HEK293 (cell line): ENCODE results near the gene ISL1.

ENCODE experiments used
- CTCF ChIA-PET: fragments of 350-600 bp; formaldehyde crosslinking; extraction: SDS; loops from one replicate; lab custom pipeline; 2021; ENCODE audit warnings: antibody characterized with exemption; lab: Yijun Ruan, JAX
- POLR2A ChIA-PET: fragments of 300-600 bp; formaldehyde crosslinking; extraction: SDS; loops from one replicate; lab custom pipeline; 2020; ENCODE audit warnings: antibody characterized with exemption, inconsistent platforms; lab: Yijun Ruan, JAX
- H3K27ac ChIP-seq: fragments of 200-500 bp; sonication (Bioruptor generic); 2 replicates; pipeline ENCODE4 v1.5.1; 2014; ENCODE audit warnings: low read depth, low read length, control low read depth, inconsistent platforms; ENCODE audit errors: extremely low read depth
- H3K36me3 ChIP-seq, 2 experiments: fragments of 200-500 bp in 1 of 2; sonication (Bioruptor generic) in 1 of 2; 1 replicate in 1 of 2; 2 replicates in 1 of 2; pipeline ENCODE4 v1.5.1; 2014 to 2017; ENCODE audit warnings: inconsistent platforms in 2 of 2, low read length in 2 of 2; ENCODE audit not compliant: control insufficient read depth in 2 of 2, insufficient read depth in 1 of 2
- H3K4me1 ChIP-seq: fragments of 200-500 bp; sonication (Bioruptor generic); 2 replicates; pipeline ENCODE4 v1.5.1; 2014; ENCODE audit warnings: mild to moderate bottlenecking, low read length, inconsistent platforms; ENCODE audit not compliant: control insufficient read depth, insufficient read depth
- H3K4me3 ChIP-seq: 2 replicates; pipeline ENCODE4 v1.5.1; 2011; ENCODE audit warnings: low read depth, mild to moderate bottlenecking, control low read depth, low read length, moderate library complexity
- H3K9me3 ChIP-seq: fragments of 200-500 bp; sonication (Bioruptor generic); 2 replicates; pipeline ENCODE4 v1.5.1; 2014; ENCODE audit warnings: low read depth, low read length, inconsistent platforms; ENCODE audit not compliant: control insufficient read depth, insufficient read depth
- BCL11A ChIP-seq: fragments of 450-650 bp; formaldehyde crosslinking; IDR thresholded peaks from 2 replicates; pipeline ENCODE4 v1.5.1; 2016; ENCODE audit warnings: low read depth, missing biosample characterization, missing genetic modification characterization
- EGR2 ChIP-seq: fragments of 450-650 bp; formaldehyde crosslinking; IDR thresholded peaks from 2 replicates; pipeline ENCODE4 v1.5.1; 2016; ENCODE audit warnings: low read depth, missing biosample characterization, missing genetic modification characterization
- HIC1 ChIP-seq: fragments of 450-650 bp; formaldehyde crosslinking; IDR thresholded peaks from 2 replicates; pipeline ENCODE4 v1.5.1; 2016; ENCODE audit warnings: missing biosample characterization, missing genetic modification characterization
- SCRT2 ChIP-seq: fragments of 450-650 bp; formaldehyde crosslinking; IDR thresholded peaks from 2 replicates; pipeline ENCODE4 v1.5.1; 2016; ENCODE audit warnings: missing biosample characterization, missing genetic modification characterization
- SP2 ChIP-seq: fragments of 450-650 bp; formaldehyde crosslinking; IDR thresholded peaks from 2 replicates; pipeline ENCODE4 v1.5.1; 2016; ENCODE audit warnings: missing biosample characterization, missing genetic modification characterization
- SP7 ChIP-seq: fragments of 450-650 bp; formaldehyde crosslinking; IDR thresholded peaks from 2 replicates; pipeline ENCODE4 v1.5.1; 2016; ENCODE audit warnings: missing biosample characterization, missing genetic modification characterization
- TRIM28 ChIP-seq: IDR thresholded peaks from 2 replicates; pipeline ENCODE4 v1.6.1; 2011; ENCODE audit warnings: low read length, control low read depth, borderline replicate concordance
- WT1 ChIP-seq: fragments of 450-650 bp; formaldehyde crosslinking; IDR thresholded peaks from 2 replicates; pipeline ENCODE4 v1.5.1; 2016; ENCODE audit warnings: missing biosample characterization, missing genetic modification characterization
- ZBTB17 ChIP-seq: fragments of 450-650 bp; formaldehyde crosslinking; IDR thresholded peaks from 2 replicates; pipeline ENCODE4 v1.5.1; 2016; ENCODE audit warnings: missing biosample characterization, missing genetic modification characterization
- ZBTB8A ChIP-seq: fragments of 450-650 bp; formaldehyde crosslinking; IDR thresholded peaks from 2 replicates; pipeline ENCODE4 v1.5.1; 2016; ENCODE audit warnings: missing biosample characterization, missing genetic modification characterization
- ZNF24 ChIP-seq: fragments of 450-650 bp; formaldehyde crosslinking; IDR thresholded peaks from 2 replicates; pipeline ENCODE4 v1.5.1; 2016; ENCODE audit warnings: missing biosample characterization, missing genetic modification characterization
- ZNF280D ChIP-seq: fragments of 450-650 bp; formaldehyde crosslinking; IDR thresholded peaks from 2 replicates; pipeline ENCODE4 v1.5.1; 2016; ENCODE audit warnings: missing biosample characterization, missing genetic modification characterization
- ZNF324 ChIP-seq: fragments of 450-650 bp; formaldehyde crosslinking; IDR thresholded peaks from 2 replicates; pipeline ENCODE4 v1.5.1; 2016; ENCODE audit warnings: missing biosample characterization, missing genetic modification characterization
- ZNF350 ChIP-seq: fragments of 450-650 bp; formaldehyde crosslinking; IDR thresholded peaks from 2 replicates; pipeline ENCODE4 v1.5.0; 2017; ENCODE audit warnings: missing biosample characterization, mild to moderate bottlenecking, missing genetic modification characterization
- ZNF513 ChIP-seq: fragments of 450-650 bp; IDR thresholded peaks from 2 replicates; pipeline ENCODE4 v1.5.1; 2018; ENCODE audit warnings: missing biosample characterization, missing genetic modification characterization
- ZNF768 ChIP-seq: fragments of 450-650 bp; formaldehyde crosslinking; IDR thresholded peaks from 2 replicates; pipeline ENCODE4 v1.5.1; 2018; ENCODE audit warnings: missing biosample characterization, mild to moderate bottlenecking, missing genetic modification characterization
- TF ChIP-seq, protein P1 (sequence below): sonication (generic); formaldehyde crosslinking; IDR thresholded peaks from 2 replicates; pipeline ENCODE4 v1.8.1; 2022; ENCODE audit warnings: mild to moderate bottlenecking, moderate library complexity, missing genetic modification reagents
- TF ChIP-seq, protein P2 (sequence below): fragments of 450-650 bp; formaldehyde crosslinking; IDR thresholded peaks from 2 replicates; pipeline ENCODE4 v1.5.1; 2016; ENCODE audit warnings: missing biosample characterization, missing genetic modification characterization
- TF ChIP-seq, protein P3 (sequence below): fragments of 450-650 bp; formaldehyde crosslinking; conservative IDR thresholded peaks from 2 replicates; pipeline ENCODE4 v1.5.1; 2016; ENCODE audit warnings: low read depth, missing biosample characterization, missing genetic modification characterization

The ISL1 gene

DNA sequence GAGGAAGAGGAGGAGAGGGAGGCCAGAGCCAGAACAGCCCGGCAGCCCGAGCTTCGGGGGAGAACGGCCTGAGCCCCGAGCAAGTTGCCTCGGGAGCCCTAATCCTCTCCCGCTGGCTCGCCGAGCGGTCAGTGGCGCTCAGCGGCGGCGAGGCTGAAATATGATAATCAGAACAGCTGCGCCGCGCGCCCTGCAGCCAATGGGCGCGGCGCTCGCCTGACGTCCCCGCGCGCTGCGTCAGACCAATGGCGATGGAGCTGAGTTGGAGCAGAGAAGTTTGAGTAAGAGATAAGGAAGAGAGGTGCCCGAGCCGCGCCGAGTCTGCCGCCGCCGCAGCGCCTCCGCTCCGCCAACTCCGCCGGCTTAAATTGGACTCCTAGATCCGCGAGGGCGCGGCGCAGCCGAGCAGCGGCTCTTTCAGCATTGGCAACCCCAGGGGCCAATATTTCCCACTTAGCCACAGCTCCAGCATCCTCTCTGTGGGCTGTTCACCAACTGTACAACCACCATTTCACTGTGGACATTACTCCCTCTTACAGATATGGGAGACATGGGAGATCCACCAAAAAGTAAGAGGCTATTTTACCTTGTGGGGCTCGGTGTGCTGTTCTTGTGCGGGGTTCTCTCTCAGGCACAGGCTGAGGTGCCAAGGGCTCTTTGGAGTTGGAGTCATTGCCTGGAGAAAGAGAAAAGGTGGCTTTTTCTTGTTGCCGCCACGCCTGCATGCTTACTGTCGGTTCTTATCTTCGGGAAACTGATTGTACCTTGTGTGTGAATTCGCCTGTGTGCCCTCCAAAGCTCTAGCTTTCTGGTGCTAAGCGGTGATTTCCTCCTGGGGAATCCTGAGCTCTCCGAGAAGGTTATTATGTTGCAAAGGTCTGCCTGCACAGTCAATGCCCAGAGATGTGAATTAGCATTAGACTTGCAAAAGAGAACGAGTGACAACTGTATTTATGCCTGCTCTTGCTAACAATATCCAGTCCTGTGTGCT, at the start of gene ISL1:
Gene ISL1, plus strand, starts transcription at position 318 of the 991 bp plus-strand sequence. Its CDS starts 224 bp downstream, at position 542.
- peak within 1 kb of the TSS; percentile 74 for H3K4me3 ChIP-seq
- ChIA-PET POLR2A (interaction anchor here (0.8 to 2.4 kb wide), 17 partner anchors 8 to 1418 kb away, joined by 3 to 17 read pairs (median 4); no protein-coding TSS in a partner anchor), CTCF (interaction anchor here (0.6 to 4.7 kb wide), 3 partner anchors 13 to 578 kb away, joined by 3 to 19 read pairs (median 9); no protein-coding TSS in a partner anchor)
- H3K36me3 ChIP-seq = peaks cover 0 to 4% of the 10 kb centered on the region in 2 experiments; a peak in 1 of 3 replicates
- peaks cover 15% of the 10 kb centered on the region; the same call in 1 of the 2 replicates for H3K4me1 ChIP-seq
- H3K27ac ChIP-seq = peak within 1 kb of the TSS; percentile 89
- no peaks in the 10 kb centered on the region for H3K9me3 ChIP-seq
- TF ChIP-seq EGR2 (tag by site-specific recombination) = no peak
- TF ChIP-seq, protein P1, sequence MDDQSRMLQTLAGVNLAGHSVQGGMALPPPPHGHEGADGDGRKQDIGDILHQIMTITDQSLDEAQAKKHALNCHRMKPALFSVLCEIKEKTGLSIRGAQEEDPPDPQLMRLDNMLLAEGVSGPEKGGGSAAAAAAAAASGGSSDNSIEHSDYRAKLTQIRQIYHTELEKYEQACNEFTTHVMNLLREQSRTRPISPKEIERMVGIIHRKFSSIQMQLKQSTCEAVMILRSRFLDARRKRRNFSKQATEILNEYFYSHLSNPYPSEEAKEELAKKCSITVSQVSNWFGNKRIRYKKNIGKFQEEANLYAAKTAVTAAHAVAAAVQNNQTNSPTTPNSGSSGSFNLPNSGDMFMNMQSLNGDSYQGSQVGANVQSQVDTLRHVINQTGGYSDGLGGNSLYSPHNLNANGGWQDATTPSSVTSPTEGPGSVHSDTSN = no peak
- TF ChIP-seq ZNF324 (tag by site-specific recombination) = no peak
- TF ChIP-seq, protein P2, sequence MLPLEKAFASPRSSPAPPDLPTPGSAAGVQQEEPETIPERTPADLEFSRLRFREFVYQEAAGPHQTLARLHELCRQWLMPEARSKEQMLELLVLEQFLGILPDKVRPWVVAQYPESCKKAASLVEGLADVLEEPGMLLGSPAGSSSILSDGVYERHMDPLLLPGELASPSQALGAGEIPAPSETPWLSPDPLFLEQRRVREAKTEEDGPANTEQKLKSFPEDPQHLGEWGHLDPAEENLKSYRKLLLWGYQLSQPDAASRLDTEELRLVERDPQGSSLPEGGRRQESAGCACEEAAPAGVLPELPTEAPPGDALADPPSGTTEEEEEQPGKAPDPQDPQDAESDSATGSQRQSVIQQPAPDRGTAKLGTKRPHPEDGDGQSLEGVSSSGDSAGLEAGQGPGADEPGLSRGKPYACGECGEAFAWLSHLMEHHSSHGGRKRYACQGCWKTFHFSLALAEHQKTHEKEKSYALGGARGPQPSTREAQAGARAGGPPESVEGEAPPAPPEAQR (tag by site-specific recombination) = no peak
- peak; percentile 53 for TF ChIP-seq SP2 (tag by site-specific recombination)
- no peak for TF ChIP-seq ZNF350
- no peak for TF ChIP-seq WT1
- no peak for TF ChIP-seq ZNF280D
- peak; percentile 58; the same call in 1 of the 2 replicates for TF ChIP-seq TRIM28
- no peak for TF ChIP-seq SCRT2 (tag by site-specific recombination)
- TF ChIP-seq SP7 (tag by site-specific recombination) = no peak
- TF ChIP-seq HIC1 (tag by site-specific recombination) = 0 out of 2 replicates have a peak, but pooled peaks have one; percentile 22
- TF ChIP-seq ZNF513 (tag by site-specific recombination) = no peak
- TF ChIP-seq ZBTB17 = peak; percentile 83
- TF ChIP-seq ZNF768 (tag by site-specific recombination) = no peak
- no peak for TF ChIP-seq ZNF24
- no peak for TF ChIP-seq BCL11A (tag by site-specific recombination)
- TF ChIP-seq, protein P3, sequence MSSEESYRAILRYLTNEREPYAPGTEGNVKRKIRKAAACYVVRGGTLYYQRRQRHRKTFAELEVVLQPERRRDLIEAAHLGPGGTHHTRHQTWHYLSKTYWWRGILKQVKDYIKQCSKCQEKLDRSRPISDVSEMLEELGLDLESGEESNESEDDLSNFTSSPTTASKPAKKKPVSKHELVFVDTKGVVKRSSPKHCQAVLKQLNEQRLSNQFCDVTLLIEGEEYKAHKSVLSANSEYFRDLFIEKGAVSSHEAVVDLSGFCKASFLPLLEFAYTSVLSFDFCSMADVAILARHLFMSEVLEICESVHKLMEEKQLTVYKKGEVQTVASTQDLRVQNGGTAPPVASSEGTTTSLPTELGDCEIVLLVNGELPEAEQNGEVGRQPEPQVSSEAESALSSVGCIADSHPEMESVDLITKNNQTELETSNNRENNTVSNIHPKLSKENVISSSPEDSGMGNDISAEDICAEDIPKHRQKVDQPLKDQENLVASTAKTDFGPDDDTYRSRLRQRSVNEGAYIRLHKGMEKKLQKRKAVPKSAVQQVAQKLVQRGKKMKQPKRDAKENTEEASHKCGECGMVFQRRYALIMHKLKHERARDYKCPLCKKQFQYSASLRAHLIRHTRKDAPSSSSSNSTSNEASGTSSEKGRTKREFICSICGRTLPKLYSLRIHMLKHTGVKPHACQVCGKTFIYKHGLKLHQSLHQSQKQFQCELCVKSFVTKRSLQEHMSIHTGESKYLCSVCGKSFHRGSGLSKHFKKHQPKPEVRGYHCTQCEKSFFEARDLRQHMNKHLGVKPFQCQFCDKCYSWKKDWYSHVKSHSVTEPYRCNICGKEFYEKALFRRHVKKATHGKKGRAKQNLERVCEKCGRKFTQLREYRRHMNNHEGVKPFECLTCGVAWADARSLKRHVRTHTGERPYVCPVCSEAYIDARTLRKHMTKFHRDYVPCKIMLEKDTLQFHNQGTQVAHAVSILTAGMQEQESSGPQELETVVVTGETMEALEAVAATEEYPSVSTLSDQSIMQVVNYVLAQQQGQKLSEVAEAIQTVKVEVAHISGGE (tag by site-specific recombination) = no peak
- no peak for TF ChIP-seq ZBTB8A (tag by site-specific recombination)
